Fibroblast of gingiva (primary cell): ENCODE results near the gene RNF225.
"Not testable (repeated sequence)": the region's sequence is repeated elsewhere in the genome, so short reads cannot be mapped to it uniquely, and the experiment has no call there.

Experiments
- DNase-seq: peaks from one replicate; pipeline ENCODE4 v3.0.0-alpha.2; 2011; ENCODE audit warnings: low read depth

The RNF225 gene

DNA sequence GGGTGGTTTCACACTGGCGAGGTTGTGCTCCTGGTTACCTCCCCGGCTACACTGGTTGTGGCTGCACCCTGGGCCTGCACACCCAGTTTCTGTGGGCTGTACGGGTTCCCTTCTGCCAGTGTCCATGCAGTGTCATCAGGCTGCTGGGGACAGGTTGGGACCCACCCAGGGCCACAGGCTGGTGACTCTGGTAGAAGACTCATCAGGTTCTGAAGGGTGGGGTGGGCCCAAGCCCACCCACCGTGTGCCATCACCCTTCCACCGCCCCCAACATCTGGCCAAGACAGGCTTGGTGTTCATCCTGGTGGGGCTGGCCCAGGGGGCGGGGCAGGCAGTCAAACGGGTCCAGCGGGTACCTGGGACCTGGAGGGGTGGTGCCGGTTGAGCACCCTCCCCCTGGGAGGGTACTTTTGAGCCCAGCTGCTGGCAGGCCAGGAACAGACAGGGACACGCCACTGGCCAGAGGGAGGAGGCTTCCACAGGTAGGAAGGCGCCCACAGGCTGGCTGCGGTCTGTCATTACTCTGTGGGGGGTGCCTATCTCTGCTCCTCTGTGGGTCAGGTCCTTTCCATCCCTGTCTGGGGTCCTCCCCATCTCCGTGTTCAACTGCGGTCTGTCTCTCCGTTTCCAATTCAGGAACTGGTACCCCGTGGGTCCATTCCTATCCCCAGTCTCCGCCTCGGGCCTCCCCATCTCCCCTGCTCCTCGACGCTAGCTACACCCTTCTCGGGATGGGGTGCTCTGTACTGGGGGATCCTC, at the start of gene RNF225:
Gene RNF225 (plus strand): TSS at position 437 of the 759 bp plus-strand sequence. CDS start 434 bp downstream, outside the sequence.
- DNase-seq, result no peak

DNA sequence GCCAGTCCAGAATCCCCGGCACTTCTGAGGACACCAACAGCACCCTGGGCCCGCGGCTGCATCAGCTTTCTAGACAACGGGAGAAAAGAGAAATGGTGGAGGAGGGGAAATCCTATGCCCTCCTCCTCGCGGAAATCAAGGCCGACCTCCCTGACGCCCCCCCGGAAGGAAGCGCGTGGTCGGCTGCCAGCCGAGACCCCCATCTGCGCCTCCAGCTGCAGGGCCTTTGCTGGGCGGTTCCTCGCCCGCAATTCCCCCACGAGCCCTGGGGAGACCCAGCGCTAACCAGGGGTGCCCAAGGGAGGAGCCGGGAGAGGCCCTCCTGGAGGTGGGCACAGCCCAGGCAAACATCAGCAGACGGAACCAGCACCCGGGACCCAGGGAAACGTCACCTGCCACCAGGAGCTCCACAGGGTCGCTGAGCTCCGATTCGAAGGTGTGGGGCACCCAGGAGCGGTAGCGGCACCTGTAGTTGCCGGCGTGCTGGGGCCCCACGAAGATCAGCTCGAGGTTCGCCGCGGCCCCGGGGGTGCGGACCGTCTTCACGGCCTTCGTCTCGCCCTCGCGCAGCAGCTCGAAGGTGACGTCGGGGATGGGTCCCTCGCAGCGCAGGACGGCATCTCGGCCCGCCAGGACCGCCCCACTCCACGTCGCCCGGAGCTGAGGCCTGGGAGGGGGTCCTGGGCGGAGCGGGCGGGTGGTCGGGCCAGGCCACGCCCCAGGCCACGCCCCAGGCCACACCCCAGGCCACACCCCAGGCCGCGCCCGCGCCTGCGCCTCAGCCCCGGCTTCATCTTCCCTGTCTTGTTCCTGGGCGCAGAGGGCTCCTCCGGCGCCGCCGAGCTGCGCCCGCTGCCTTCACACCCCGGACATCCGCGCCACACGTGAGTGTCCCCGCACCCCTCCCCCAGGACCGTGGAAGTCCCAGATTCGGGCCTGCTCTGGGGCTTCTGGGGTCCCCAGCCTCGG, 48.2 kb upstream of the RNF225 start:
- DNase-seq, result peak; percentile 79

DNA sequence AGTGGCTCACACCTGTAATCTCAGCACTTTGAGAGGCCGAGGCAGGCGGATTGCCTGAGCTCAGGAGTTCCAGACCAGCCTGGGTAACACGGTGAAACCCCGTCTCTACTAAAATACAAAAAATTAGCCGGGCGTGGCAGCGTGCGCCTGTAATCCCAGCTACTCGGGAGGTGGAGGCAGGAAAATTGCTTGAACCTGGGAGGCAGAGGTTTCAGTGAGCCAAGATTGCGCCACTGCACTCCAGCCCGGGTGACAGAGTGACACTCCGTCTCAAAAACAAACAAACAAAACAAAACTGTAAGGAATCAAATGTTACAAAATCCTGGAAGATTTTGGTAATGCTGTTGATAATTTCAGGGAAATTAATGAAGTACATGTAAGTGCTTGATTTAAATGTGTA, 47.4 kb upstream of the RNF225 start:
- DNase-seq, result not testable (repeated sequence)

DNA sequence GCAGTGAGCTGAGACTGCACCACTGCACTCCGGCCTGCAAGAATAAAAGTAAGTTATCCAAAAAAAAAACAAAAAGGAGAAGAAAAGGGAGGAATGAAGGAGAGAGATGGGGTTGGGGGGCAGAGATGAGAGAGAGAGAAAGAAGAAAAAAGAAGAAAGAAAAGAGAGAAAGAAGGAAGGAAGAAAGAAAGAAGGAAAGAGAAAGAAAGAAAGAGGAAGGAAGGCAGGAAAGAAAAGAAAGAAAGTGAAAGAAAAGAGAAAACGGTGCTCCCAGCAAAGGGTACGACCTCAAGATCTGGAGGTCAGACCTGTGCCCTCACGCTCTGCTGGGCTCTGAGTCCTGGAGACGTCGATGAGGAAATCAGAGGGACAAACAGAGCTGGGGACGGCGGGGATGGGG, 45.9 kb upstream of the RNF225 start:
- DNase-seq, result no peak

DNA sequence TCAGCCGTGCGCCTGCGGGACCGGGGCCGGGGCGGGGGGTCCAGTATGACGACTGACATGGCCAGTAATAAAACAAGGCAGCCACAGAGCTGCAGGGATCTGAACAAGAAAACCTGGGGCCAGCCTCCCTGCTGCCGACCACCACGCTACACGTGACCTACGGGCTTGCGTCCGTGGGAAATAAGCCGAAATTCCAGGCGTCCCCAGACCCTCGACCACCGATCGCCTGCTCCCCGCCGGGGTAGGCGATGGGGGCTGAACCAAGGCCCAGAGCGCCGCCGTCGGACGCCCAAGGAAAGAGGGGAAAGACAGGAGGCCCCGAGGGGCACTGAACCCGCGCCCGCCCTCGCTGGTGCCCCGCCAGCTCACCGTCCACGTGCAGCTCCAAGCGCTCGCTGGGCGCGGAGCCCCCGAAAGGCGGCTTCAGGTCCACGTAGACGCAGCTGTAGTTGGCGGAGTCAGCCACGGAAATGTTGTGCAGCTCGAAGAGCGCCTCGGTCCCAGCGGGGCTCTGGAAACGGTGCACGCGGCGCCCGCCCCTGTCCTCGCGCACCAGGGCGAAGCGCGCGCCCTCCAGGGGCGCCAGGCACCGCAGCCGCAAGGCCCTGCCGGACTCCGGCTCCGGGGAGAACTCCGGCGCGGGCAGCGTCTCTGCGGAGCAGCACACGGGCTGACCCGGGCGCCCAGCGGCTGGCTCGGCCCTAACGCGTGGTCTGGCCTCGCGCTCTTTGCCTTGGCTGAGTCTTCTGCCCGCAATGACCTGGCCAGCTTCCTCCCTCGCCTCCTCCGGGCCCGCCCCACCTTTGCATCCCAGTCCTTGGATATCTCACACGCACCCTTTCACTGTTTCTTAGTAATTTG, 45.2 kb upstream of the RNF225 start:
- no peak for DNase-seq

DNA sequence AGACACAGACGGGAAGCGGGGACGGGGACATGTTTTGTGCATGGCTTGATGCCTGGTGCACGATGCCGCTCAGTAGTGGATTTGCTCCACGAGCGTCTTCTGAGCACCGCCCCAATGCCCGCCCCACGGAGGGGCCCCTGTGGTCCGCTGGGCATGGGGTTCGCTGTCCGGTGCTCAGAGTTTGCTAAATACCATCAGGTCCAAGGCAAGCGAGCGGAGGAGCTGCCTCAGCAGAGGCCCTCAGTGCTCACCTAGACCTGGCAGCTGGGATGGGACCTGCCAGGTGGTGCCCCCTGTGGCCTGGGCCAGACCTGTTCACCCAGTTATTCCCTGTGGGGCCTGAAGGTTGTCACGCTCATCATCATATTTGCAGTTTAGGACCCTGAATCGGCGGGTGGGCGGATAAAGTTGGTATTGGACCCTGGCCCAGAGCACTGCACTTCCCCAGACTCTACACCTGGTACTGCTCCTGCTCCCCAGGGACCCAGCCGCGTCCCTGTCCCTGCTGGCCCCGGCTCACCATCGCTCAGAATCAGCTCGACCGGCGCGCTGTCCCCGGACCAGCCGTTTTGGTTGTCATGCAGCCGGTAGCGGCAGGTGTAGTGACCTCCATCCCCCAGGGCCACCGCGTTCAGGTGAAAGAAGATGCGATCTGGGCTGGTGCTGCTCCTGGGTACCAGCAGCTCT, 44.4 kb upstream of the RNF225 start:
- no peak for DNase-seq

DNA sequence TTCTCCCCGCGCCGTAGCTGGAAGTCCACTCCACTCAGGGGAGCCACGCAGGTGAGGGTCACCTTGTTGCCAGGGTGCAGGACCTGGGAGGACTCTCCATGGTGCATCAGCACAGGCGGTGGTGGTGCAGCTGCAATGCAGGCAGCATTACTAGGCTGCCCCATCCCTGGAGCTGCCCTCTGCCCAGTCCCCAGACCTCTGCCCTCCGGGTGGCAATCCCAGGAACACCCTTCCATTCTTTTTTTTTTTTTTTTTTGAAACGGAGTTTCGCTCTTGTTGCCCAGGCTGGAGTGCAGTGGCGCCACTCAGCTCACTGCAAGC, 43.9 kb upstream of the RNF225 start:
- DNase-seq, result no peak

DNA sequence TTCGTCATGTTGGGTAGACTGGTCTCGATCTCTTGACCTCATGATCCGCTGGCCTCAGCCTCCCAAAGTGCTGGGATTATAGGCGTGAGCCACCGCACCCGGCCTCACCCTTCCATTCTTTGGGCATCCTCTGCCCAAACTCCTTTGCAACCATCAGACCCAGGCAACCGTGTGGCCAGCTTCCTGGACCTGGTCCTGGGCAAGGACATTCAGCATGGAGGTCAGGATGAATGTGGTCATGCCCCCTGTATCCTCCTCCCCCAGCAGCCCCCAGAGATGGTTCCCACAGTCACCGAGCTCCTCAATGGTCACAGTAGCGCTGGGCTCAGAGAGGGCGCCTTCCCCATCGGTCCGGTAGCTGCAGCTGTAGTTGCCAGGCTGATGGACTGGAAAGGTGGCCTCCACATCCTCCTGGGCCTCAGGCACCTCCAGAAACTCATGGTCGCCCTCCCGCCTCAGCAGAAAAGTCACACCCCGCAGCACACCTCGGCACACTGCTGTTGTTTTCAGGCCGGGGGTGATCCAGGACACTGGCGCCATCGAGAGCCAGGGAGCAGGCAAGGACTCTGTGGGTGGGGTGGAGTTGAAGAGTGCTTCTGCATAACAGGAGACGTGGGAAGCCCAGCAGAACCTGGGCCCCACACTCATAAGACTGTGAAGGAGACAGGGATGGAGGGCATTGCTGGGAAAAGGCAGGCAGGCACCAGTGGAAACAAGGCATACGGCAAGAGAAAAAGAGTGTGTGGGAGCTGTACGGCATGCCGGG, 43.3 kb upstream of the RNF225 start:
- DNase-seq, result no peak

DNA sequence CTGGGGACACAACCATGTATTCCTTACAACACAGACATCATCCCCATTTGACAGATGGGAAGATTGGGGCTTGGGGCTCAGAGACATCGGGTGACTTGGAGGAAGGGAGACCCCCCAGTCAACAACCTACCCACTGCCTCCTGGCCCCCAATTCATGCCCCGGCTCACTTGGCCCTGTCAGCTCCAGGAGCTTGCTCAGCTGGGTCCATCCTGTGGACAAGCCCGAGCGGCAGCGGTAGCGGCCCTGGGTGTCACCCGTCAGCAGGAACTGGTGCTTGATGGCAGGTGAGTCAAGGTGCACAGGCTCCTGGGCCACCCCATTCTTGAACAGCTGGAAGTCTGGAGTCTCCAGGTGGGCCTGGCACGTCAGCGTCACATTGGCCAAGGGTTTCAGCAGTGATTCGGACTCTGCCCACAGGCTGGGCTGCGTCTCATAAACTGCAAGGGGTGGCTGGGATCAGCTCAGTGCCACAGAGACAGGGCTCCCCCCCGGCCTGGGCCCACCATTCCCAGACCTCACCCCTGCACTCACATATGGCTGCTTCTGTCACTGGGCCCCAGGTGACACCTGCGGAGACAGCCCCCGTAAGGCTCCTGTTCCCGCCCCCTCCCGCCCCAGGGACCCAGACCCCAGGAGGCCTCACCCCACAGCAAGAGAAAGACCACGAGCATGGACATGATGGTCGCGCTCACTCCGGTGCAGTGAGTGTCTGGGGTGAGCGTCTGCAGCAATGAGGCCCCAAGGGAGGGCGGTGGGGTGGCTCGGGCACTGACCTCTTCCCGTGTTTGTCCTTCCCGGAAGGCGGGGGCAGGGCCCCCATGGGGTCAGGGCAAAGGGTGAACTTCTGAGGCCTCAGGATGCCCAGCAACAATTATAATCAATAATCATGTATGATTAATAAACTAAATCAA, 42.4 kb upstream of the RNF225 start, which contains the start of gene A1BG:
Gene A1BG (minus strand): TSS at position 733 of the 912 bp plus-strand sequence. CDS start 55 bp downstream, at position 678.
- DNase-seq, result no peak

DNA sequence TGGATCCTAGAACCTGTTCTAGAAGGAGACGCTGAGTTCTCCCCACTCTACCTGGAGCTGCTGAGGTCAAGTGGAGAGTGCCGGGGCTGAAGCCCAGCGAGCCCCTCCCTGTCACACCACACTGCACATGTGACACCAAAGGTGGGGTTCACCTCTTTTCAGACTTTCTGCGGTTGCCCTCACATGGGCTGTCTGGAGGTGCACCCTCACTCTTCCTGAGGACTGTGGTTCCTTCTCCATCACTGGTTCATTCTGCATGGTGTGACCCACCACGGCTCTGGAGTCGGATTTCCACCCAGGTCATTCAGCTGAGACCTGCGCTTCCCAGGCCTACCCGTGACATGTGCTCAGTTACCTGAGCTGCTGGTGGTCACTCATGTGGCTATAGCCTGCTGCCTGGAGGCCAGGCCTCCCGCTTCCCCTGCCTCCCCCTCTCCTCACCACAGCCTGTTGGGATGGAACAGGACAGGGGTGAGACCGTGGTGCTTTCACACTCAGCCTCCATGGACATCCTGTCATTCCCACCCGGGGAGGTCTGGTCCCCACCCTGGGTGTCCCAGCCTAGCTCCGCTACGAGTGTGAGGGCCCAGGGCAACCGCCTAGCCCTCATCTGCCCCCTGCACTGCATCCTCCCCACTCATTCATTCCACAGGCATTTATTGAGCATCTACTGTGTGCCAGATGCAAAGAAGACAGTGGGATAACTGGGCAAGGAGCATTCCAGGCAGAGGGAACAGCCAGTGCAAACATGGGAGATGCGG, 41.6 kb upstream of the RNF225 start:
- DNase-seq, result no peak

DNA sequence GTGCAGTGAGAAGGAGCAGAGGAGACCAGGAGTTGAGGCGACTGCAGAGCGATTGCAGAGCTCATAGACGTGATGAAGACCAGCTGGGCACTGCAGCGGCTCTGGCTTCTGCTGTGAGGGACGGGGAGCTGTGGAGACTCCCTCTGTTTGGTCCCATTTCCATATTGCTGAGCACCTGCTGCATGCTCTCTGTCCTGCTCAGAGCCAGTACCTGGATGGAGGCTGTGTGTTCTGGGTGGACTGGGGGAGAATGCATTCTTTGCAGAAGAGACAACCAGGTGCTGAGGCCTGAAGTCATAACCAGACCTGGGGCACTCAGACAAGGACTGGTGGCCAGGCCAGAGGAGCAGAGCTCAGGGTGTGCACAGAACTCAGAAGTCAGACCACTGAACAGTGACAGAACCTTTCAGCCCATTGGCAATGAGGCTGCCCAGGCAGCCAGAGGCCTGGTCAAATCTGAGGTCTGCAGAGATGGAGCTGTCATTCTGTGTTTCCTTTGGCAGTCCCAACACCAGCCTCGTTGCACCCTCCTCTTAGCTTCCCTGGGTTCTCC, 40.9 kb upstream of the RNF225 start:
- DNase-seq, result no peak

DNA sequence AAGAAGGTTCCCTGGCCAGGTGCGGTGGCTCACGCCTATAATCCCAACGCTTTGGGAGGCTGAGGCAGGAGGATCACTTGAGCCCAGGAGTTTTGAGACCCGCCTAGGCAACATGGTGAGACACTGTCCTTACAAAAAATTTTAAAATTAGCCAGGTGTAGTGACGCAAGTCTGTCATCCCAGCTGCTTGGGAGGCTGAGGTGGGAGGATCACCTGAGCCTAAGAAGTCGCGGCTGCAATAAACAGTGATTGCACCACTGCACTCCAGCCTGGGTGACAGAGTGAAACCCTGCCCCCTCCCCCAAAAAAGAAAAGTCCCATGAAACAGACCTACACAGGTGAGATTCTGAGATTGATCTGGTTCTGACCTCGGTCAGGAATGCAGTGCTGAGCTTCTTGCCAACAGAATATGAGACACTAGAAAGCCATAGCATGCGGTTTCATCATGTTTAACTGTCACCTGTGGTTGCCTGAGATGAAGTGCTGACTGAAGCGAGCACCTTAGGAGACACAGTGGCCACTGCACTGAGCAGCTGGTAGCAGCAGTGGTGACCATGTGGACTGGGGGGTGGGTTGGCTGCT, 40.1 kb upstream of the RNF225 start:
- no peak for DNase-seq

DNA sequence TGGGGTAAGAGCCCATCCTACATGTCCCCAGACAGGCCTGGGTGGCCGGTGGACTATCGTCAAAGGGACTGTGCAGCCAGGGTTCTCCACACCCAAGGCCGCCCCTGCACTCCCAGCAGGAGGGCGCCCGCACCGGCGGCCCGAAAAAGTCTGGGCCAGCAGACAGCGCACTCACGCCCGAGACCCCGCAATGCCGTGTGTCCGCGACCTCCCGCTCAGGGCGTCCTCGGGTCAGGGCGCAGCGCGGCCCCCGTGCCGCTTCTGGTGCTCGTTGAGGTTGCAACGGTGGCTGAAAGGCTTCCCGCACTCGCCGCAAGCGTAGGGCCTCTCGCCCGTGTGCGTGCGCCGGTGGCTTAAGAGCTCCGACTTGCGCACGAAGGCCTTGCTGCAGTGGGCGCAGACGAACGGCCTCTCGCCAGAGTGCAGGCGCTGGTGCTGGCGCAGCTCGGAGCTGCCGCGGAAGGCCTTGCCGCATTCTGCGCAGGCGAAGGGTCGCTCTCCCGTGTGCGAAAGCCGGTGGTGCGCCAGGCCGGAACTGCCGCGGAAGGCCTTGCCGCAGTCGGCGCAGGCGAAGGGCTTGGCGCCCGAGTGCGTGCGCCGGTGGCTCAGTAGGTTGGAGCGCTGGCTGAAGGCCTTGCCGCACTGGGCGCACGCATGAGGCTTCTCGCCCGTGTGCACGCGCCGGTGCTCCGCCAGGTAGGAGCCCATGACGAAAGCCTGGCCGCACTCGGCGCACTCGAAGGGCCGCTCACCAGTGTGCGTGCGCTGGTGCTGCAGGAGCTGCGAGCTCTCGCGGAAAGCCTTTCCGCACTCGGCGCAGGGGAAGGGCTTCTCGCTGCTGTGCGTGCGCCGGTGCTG, 39.3 kb upstream of the RNF225 start:
- peak; percentile 43 for DNase-seq

DNA sequence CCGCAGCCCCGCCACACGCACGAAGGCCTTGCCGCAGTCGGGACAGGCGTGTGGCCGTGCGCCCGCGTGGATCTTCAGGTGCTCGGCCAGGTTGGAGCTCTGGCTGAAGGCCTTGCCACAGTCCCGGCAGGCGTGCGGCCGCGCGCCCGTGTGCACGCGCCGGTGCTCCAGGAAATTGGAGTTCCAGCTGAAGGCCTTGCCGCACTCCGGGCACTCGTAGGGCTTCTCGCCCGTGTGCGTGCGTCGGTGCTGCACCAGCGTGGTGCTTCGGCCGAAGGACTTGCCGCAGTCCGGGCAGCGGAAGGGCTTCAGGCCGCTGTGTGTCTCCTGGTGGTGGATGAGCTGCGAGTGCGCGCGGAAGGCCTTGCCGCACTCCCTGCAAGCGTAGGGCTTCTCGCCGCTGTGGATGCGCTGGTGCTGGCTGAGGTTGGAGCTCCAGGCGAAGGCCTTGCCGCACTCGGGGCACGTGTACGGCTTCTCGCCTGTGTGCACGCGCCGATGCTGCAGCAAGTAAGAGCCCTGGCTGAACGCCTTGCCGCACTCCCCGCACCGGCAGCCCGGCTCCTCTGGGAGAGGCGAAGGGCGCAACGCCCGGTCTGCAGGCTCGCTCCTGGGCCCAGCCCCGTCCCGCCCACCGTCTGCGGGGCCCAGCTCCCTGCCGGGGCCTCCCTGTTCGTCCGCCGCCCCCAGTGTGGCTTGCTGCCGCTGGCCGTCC, 38.5 kb upstream of the RNF225 start:
- peak; percentile 34 for DNase-seq

DNA sequence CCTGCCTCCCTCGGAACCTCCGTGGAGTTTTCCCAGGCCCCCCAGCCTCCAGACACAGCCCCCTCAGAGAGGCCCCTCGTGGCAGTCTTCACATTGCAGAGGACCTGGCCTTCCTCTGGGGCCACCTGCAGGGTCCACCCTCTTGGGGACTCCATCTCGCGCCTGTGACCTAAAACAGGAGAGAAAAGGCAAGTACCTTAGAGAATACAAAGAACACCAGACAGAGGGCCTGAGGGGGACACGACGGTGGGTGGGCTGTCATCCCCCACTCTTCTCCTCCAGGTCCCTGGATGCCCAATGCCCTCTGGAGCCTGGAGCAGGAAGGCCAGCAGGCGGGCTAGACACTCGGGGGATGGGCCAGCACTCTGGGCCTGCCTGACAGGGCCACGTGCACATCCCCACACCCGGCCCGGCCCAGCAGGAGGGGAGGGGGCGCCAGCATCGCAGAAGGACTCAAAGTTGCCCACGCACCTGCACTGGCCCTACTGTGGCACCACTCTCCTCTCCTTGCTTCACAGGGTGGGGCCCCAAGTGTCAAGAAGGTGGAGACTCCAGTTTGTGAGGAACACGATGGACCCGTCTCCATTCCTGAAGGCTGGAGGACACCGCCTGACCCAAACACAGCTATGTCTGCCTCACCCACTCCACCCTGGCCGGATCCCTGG, 37.8 kb upstream of the RNF225 start:
- no peak for DNase-seq

DNA sequence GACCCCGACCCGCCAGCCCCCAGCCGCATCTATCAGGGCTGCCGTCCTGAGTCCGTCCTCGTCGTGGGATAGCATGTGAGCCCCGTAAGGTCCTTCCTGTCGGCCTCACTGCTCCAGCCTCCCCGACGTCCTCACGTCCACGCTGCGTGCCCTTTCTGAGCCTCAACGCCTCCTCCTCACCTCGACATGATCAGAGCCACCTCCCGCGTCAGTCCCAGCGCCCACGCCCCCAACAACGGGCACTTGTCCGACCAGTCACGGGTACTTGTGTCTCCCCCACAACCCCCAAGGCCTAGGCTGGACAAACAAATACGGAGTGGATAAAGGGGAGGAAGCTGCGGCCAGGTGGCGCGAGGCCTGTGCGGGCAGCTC, 33.6 kb upstream of the RNF225 start:
- peak; percentile 54 for DNase-seq
